Kidney (tissue), 14 donors: Measurements from ENCODE around the gene COL23A1. TPM values are rescaled to one million over a fixed set of nuclear protein-coding genes. Genes with fewer than 3 reads are reported as not detected.

ENCODE experiments used
- DNase-seq, 5 donors: peaks; one replicate each; pipeline ENCODE4 v3.0.0-alpha.2; 2013 to 2020
- FAIRE-seq: peaks from 2 replicates; lab custom pipeline; 2012; peaks lifted over from hg19 to GRCh38; lab: Jason Lieb, UNC
- H3K27ac ChIP-seq, 2 donors: one replicate each; pipeline ENCODE4 v1.7.0; 2013; ENCODE audit warnings: low read depth in 2 of 2, low read length in 2 of 2, inconsistent platforms in 1 of 2
- H3K27me3 ChIP-seq: one replicate; pipeline ENCODE4 v1.7.1; 2013; ENCODE audit warnings: low read length, inconsistent platforms; ENCODE audit not compliant: control insufficient read depth, insufficient read depth
- H3K36me3 ChIP-seq, 3 donors: one replicate each; pipeline versions ENCODE4 v1.7.0 to v1.7.1; 2013; ENCODE audit warnings: low read length in 3 of 3, control low read depth in 1 of 3, inconsistent platforms in 1 of 3; ENCODE audit not compliant: insufficient read depth in 3 of 3, control insufficient read depth in 2 of 3
- H3K4me1 ChIP-seq, 3 donors: one replicate each; pipeline versions ENCODE4 v1.7.0 to v1.7.1; 2013; ENCODE audit warnings: low read length in 3 of 3, inconsistent platforms in 1 of 3, low read depth in 1 of 3; ENCODE audit not compliant: control insufficient read depth in 2 of 3, insufficient read depth in 2 of 3
- H3K4me3 ChIP-seq, 3 donors: one replicate each; pipeline versions ENCODE4 v1.7.0 to v1.8.1; 2013; ENCODE audit warnings: low read length in 3 of 3, control low read depth in 1 of 3, inconsistent platforms in 1 of 3
- H3K9ac ChIP-seq, 3 donors: one replicate each; pipeline versions ENCODE4 v1.7.0 to v1.7.1; 2013; ENCODE audit warnings: low read length in 3 of 3, control low read depth in 1 of 3, inconsistent platforms in 1 of 3
- H3K9me3 ChIP-seq, 3 donors: one replicate each; pipeline versions ENCODE4 v1.7.0 to v1.7.1; 2013; ENCODE audit warnings: low read length in 3 of 3, control low read depth in 1 of 3, inconsistent platforms in 1 of 3; ENCODE audit not compliant: control insufficient read depth in 2 of 3, insufficient read depth in 1 of 3
- CTCF ChIP-seq: IDR thresholded peaks from 3 replicates; pipeline ENCODE4 v1.5.1; 2012; ENCODE audit warnings: mild to moderate bottlenecking, moderate library complexity, borderline replicate concordance; ENCODE audit not compliant: insufficient read depth; ENCODE audit errors: extremely low read depth
- intact Hi-C: fragments of 100-400 bp; cut with DNase I; formaldehyde crosslinking; loops from one replicate; pipeline ENCODE4 v1.11.1; 2022
- polyA plus RNA-seq: library from polyadenylated mRNA; stranded (reverse); fragments of 350-450 nt; fragmentation: Illumina TruSeq; extraction: RNeasy Lipid Tissue Mini Kit (QIAGEN cat#74804); gene quantifications from one replicate; pipeline ENCODE4 v1.2.3, GENCODE V29; 2014; ENCODE audit warnings: low read depth, low replicate concordance; ENCODE audit not compliant: insufficient read depth
- total RNA-seq: library from RNA; stranded (reverse); fragmentation: NEBNext Ultra II Directional; extraction: Animal tissue kit (Norgen Biotek cat#: 25700); gene quantifications from one replicate; pipeline ENCODE4 v1.2.1, GENCODE V29; 2021
- donor health status: control.
- donor health status: control.
- donor health status: control.
- donor health status: control.
- donor health status: control.
- donor health status: DM: yes; HTN: yes; CAD: no.
- donor health status: Normal renal cell carcinoma (clear cell type).

The COL23A1 gene
- total and polyA plus RNA-seq, 2 donors from 2014 or later: 4.1 to 8.7 TPM

DNA sequence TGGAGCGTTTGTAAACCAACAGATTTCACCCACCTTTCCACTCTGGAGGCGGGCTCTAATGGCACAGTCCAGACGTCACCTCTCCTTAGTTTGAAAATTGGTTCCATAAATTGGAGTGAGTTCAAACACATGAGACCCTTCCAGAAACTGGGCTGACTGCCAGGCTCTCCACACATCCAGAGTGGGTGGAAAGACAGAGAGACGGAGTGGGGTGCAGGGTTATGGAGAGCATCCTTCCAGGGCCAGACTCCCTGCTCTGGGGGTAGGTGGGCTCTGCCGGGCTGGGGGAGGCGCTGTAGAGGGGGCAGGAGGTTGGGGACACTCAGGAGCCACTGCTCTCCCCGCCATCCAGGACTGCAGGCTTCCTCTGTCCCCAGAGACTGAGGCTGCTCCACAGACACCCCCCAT lies 252.9 kb downstream of the COL23A1 start:
- Histone ChIP-seq H3K4me1 (no peaks in the 10 kb centered on the region), H3K27me3 (no peaks in the 10 kb centered on the region), H3K9me3 (no peaks in the 10 kb centered on the region), H3K27ac (no peak overlapping the region), H3K4me3 (no peak overlapping the region), H3K9ac (no peak overlapping the region), H3K36me3 (no peaks in the 10 kb centered on the region)
- FAIRE-seq (no peak), DNase-seq (peak in 1 of 5 donors; percentile 12)
- no peak for TF ChIP-seq CTCF
- intact Hi-C loops: no loop called here

DNA sequence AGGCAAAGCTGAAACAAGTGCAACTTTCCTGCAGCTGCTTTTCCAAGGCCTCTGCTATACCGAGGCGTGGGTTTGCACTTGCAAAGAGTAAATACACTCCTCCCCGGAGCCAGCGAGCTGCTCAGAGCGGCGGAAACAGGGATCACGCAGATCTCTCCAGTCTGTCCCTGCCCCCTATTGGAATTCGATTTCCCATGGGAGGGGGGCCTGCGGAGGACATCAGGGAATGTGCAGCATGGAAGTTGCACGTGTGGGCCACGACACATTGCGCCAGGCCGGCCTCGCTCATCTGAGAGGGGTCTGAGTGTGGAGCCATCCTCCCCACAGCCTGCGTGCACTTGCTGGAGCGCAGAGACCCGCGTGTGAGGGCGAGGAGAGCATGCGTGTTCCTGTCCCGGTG lies 253.3 kb downstream of the COL23A1 start:
- intact Hi-C loops: no loop called here
- H3K9ac ChIP-seq: no peak overlapping the region
- H3K9me3 ChIP-seq: no peaks in the 10 kb centered on the region
- DNase-seq (peak in 1 of 5 donors; percentile 69), FAIRE-seq (no peak)
- H3K4me3 ChIP-seq: no peak overlapping the region
- H3K4me1 ChIP-seq: peaks cover 0 to 1% (median 0%) of the 10 kb centered on the region in 3 donors
- H3K36me3 ChIP-seq: no peaks in the 10 kb centered on the region
- no peak for TF ChIP-seq CTCF
- H3K27me3 ChIP-seq: no peaks in the 10 kb centered on the region
- H3K27ac ChIP-seq: no peak overlapping the region

DNA sequence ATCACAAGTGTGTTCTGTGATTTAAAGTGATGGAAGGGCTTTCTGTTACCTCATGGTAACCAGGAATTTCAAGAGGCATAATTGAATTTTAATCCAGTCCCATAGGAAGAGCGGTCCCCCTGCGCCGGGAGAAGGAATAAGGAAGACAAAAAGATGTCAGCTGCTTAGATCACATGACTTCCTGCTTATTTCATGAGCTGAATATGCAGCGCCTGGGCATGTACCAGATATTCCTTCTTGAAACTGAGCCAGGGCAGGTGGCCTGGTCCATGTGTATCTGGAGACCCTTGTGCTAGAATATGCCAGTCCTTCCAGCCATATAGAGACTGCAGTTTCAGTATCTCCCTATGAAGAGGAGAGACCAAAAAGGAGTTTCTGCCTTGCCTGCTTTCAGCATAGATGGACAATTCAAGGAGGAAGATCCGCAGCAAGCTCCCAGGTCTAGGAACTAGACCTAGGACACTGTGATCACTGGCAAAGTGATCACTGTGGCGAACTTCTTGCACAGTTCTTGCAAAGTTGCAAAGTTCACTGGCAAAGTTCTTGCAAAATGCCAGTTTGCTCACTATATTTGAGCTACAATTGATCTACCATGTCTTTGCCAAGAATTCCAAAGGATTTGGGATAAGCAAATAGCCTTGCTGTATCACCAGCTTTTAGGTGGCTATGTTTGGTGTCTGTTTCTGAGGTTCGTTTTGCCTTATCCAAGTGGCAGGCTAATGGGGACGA lies 254.7 kb downstream of the COL23A1 start:
- H3K4me3 ChIP-seq: no peak overlapping the region
- H3K27ac ChIP-seq: no peak overlapping the region
- FAIRE-seq: no peak
- H3K9ac ChIP-seq: no peak overlapping the region
- H3K27me3 ChIP-seq: no peaks in the 10 kb centered on the region
- H3K9me3 ChIP-seq: no peaks in the 10 kb centered on the region
- intact Hi-C loops: no loop called here
- H3K4me1 ChIP-seq: peaks cover 0 to 2% (median 0%) of the 10 kb centered on the region in 3 donors
- no peaks in the 10 kb centered on the region for H3K36me3 ChIP-seq
- no peak for TF ChIP-seq CTCF
- peak in 1 of 5 donors; percentile 6 for DNase-seq

DNA sequence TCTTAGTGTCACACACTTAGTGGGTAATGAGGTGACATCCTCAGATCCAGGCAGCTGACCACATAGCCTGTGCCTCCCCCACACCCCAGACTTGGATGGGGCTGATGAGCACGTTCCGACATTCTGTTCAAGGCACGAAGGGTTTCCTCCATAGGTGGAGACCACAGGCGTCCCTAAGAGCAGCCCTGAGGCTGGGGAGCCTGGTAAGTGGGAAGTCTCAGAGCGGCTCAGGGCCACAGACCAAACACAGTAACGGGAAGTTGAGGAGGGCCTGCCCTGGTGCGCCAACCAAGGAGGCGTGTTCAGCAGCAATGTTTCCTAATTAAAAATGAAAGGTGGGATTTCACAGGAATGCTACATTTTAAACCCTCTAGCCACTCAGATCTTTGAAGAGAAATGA lies 255.3 kb downstream of the COL23A1 start:
- intact Hi-C loops: no loop called here
- H3K27me3 ChIP-seq: no peaks in the 10 kb centered on the region

More for the DNA sequence above, 255.3 kb downstream of the COL23A1 start:
- Histone ChIP-seq H3K27ac (no peak overlapping the region), H3K36me3 (no peaks in the 10 kb centered on the region), H3K4me1 (peaks cover 0 to 2% (median 0%) of the 10 kb centered on the region in 3 donors), H3K9me3 (no peaks in the 10 kb centered on the region), H3K4me3 (no peak overlapping the region), H3K9ac (no peak overlapping the region)
- FAIRE-seq (no peak), DNase-seq (peak in 1 of 5 donors; percentile 58)
- TF ChIP-seq CTCF: no peak
